Activated CD8-positive, alpha-beta memory T cell treated with anti-CD3 and anti-CD28 coated beads, Interleukin-2, amount 50 U/mL, for 4 hours (primary cell): ENCODE measurements around the gene MNT.

Experiments
- DNase-seq: peaks from one replicate; pipeline ENCODE4 v3.0.0-alpha.2; 2020

Gene MNT

GRCh38 chr17:2415081-2415480 is 14.2 kb upstream of the MNT start:
- DNase-seq = no peak

- DNase-seq = no peak
These were observed 13.7 kb upstream of the MNT start for GRCh38 chr17:2414446-2415064.

GRCh38 chr17:2412561-2413021 is 11.7 kb upstream of the MNT start:
- DNase-seq = no peak

- DNase-seq = no peak
These were observed 10.1 kb upstream of the MNT start for GRCh38 chr17:2410951-2411350.

GRCh38 chr17:2406903-2407790 is 6.3 kb upstream of the MNT start:
- DNase-seq = no peak

- no peak for DNase-seq
These were observed 5.5 kb upstream of the MNT start for GRCh38 chr17:2406271-2406902.

- DNase-seq = no peak
These were observed 4.5 kb upstream of the MNT start for GRCh38 chr17:2405247-2405926.

GRCh38 chr17:2403044-2403443 is 2.2 kb upstream of the MNT start:
- DNase-seq = no peak

- no peak for DNase-seq
These were observed 1.7 kb upstream of the MNT start for GRCh38 chr17:2402544-2402943.

GRCh38 chr17:2401426-2402221 is 764 bp upstream of the MNT start:
- peak; percentile 99 for DNase-seq

- DNase-seq = peak; percentile 60
These were observed 390 bp downstream of the MNT start for GRCh38 chr17:2400474-2400866.

GRCh38 chr17:2399572-2400473 is 1.0 kb downstream of the MNT start:
- peak; percentile 92 for DNase-seq

GRCh38 chr17:2398655-2399571 is 1.9 kb downstream of the MNT start:
- DNase-seq = peak; percentile 63

- no peak for DNase-seq
These were observed 2.7 kb downstream of the MNT start for GRCh38 chr17:2398182-2398581.

GRCh38 chr17:2397247-2398171 is 3.4 kb downstream of the MNT start:
- no peak for DNase-seq

GRCh38 chr17:2396568-2397246 is 4.2 kb downstream of the MNT start:
- DNase-seq = peak; percentile 48

GRCh38 chr17:2396192-2396567 is 4.7 kb downstream of the MNT start:
- DNase-seq = no peak
